ENCODE data around the gene SIDT1. TPM values are rescaled to one million over a fixed set of nuclear protein-coding genes. Genes with fewer than 3 reads are reported as not detected.
"Not testable (repeated sequence)": the region's sequence is repeated elsewhere in the genome, so short reads cannot be mapped to it uniquely, and the experiment has no call there.

SIDT1 gene
- total RNA-seq, 1 donor from 2014 or later = not detected

DNA sequence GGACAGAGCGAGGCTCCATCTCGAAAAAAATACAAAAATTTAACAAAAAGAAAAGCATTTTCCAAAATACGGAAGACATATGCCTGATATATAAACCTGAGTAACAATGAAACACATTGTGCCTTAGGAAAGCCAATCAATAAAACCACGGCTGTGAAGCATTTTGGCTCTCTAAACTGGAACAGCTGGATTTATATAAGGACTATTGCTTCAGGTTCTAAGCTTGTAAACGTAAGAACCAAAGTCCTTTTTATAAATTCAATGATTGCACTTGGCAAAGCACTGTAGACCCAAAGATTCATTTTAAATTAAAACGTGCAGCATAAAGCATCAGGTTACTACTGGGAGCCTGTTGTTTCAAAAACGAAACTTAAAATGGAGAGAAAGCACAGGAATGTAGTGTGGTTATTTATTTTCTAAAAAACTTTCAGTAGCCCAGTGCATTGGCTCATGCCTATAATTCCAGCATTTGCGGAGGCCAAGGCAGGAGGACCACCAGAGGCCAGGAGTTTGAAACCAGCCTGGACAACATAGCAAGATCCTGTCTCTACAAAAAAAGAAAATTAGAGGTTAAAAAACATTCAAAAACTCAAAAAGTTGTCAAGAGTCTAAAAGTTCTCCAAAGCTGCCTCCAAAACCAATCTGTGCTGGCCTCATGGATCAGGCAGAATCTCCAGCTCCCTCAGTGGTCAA is 102.6 kb downstream of the SIDT1 start:
- Histone ChIP-seq H3K4me3 (no peak overlapping the region), H3K27ac (no peak overlapping the region), H3K4me2 (no peak overlapping the region), H3K79me2 (ENCODE audit: low read depth) (no peaks in the 10 kb centered on the region), H3K9me3 (ENCODE audit: low read depth) (no peaks in the 10 kb centered on the region), H3K27me3 (no peaks in the 10 kb centered on the region), H3K9ac (no peak overlapping the region), H2AFZ (replicated peaks) (no peak overlapping the region), H3K4me1 (no peaks in the 10 kb centered on the region), H3K36me3 (no peaks in the 10 kb centered on the region), H3F3A (ENCODE audit: low read depth) (no peaks in the 10 kb centered on the region), H4K20me1 (ENCODE audit: low read depth) (no peaks in the 10 kb centered on the region)
- no peaks in the 10 kb centered on the region for H3K36me3 Mint-ChIP-seq
- DNase-seq (ENCODE audit: low spot score) = no peak
- H3K4me1 Mint-ChIP-seq = peaks cover 5% of the 10 kb centered on the region
- H3K9me3 Mint-ChIP-seq = no peaks in the 10 kb centered on the region
- no peak overlapping the region for H3K4me3 Mint-ChIP-seq
- TF ChIP-seq EZH2 (IDR thresholded peaks at IDR 0.05) (no peak), CTCF (IDR thresholded peaks at IDR 0.05) (no peak), EZH2phosphoT487 (IDR thresholded peaks at IDR 0.05) (no peak)
- no peak overlapping the region for H3K27ac Mint-ChIP-seq
- peaks cover 2% of the 10 kb centered on the region for H3K27me3 Mint-ChIP-seq (ENCODE audit: insufficient read depth, low read depth)

DNA sequence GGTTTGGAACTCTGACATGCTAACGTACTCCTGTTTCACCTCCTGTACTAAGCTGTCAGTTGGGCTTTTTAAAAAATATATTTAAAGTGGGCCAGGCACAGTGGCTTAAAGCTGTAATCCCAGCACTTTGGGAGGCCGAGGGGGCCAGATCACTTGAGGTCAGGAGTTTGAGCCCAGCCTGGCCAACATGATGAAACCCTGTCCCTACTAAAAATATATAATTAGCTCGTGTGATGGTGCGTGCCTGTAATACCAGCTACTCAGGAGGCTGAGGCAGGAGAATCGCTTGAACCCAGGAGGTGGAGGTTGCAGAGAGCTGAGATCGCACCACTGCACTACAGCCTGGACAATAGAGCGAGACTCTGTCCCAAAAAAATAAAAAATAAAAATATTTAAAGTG is 103.7 kb downstream of the SIDT1 start:
- H3K27ac ChIP-seq; H3K4me2 ChIP-seq; H3K27me3 Mint-ChIP-seq (ENCODE audit: insufficient read depth, low read depth); H3K36me3 Mint-ChIP-seq; H4K20me1 ChIP-seq (ENCODE audit: low read depth); DNase-seq (ENCODE audit: low spot score); H3K27ac Mint-ChIP-seq; H3K4me1 ChIP-seq; H3K4me3 Mint-ChIP-seq; H3K9me3 ChIP-seq (ENCODE audit: low read depth); H3K79me2 ChIP-seq (ENCODE audit: low read depth); H3F3A ChIP-seq (ENCODE audit: low read depth); H3K27me3 ChIP-seq; H3K4me1 Mint-ChIP-seq; H3K36me3 ChIP-seq; H3K4me3 ChIP-seq; H3K9me3 Mint-ChIP-seq; H3K9ac ChIP-seq; H2AFZ ChIP-seq (replicated peaks): not testable (repeated sequence)

GRCh38 chr3:113637756-113638155 is 105.4 kb downstream of the SIDT1 start:
- DNase-seq (ENCODE audit: low spot score) = no peak
- Mint-ChIP-seq H3K9me3 (peaks cover 2% of the 10 kb centered on the region), H3K27me3 (ENCODE audit: insufficient read depth, low read depth) (peaks cover 2% of the 10 kb centered on the region), H3K4me1 (no peaks in the 10 kb centered on the region), H3K36me3 (no peaks in the 10 kb centered on the region), H3K27ac (no peak overlapping the region), H3K4me3 (no peak overlapping the region)
- H2AFZ ChIP-seq (replicated peaks) = no peak overlapping the region
- H3F3A ChIP-seq (ENCODE audit: low read depth) = no peaks in the 10 kb centered on the region
- H3K9ac ChIP-seq = no peak overlapping the region
- no peak for TF ChIP-seq EZH2 (IDR thresholded peaks at IDR 0.05)
- TF ChIP-seq CTCF (IDR thresholded peaks at IDR 0.05) = no peak
- no peak for TF ChIP-seq EZH2phosphoT487 (IDR thresholded peaks at IDR 0.05)
- no peaks in the 10 kb centered on the region for H3K79me2 ChIP-seq (ENCODE audit: low read depth)
- no peaks in the 10 kb centered on the region for H3K9me3 ChIP-seq (ENCODE audit: low read depth)
- H3K36me3 ChIP-seq = no peaks in the 10 kb centered on the region
- H4K20me1 ChIP-seq (ENCODE audit: low read depth) = no peaks in the 10 kb centered on the region
- H3K4me2 ChIP-seq = no peak overlapping the region
- H3K4me3 ChIP-seq = no peak overlapping the region
- no peaks in the 10 kb centered on the region for H3K4me1 ChIP-seq
- H3K27ac ChIP-seq = no peak overlapping the region
- no peaks in the 10 kb centered on the region for H3K27me3 ChIP-seq

DNA sequence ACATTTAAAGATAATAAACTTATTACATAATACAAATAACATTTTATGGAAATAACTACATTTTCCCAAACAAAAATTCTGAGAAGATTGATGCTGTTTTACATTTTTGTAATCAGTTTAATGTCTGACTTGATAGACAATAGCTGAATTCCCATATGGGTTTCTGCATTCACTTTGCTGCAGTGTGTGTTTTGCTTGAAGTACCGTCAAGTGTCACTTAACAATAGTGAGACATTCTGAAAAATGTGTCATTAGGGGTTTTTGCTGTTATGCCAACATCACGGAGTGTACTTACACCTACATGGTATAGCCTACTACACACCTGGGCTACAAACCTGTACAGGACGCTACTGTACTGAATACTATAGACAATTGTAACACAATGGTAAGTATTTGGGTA is 106.6 kb downstream of the SIDT1 start:
- Histone ChIP-seq H3K4me3 (no peak overlapping the region), H3K36me3 (no peaks in the 10 kb centered on the region), H4K20me1 (ENCODE audit: low read depth) (no peaks in the 10 kb centered on the region), H3K9ac (no peak overlapping the region), H3K4me1 (no peaks in the 10 kb centered on the region), H3K79me2 (ENCODE audit: low read depth) (no peaks in the 10 kb centered on the region), H3K27me3 (no peaks in the 10 kb centered on the region), H2AFZ (replicated peaks) (no peak overlapping the region), H3K27ac (no peak overlapping the region), H3K4me2 (no peak overlapping the region), H3F3A (ENCODE audit: low read depth) (no peaks in the 10 kb centered on the region), H3K9me3 (ENCODE audit: low read depth) (no peaks in the 10 kb centered on the region)
- peaks cover 2% of the 10 kb centered on the region for H3K27me3 Mint-ChIP-seq (ENCODE audit: insufficient read depth, low read depth)
- TF ChIP-seq EZH2 (IDR thresholded peaks at IDR 0.05) (no peak), EZH2phosphoT487 (IDR thresholded peaks at IDR 0.05) (no peak), CTCF (IDR thresholded peaks at IDR 0.05) (no peak)
- H3K9me3 Mint-ChIP-seq = peaks cover 10% of the 10 kb centered on the region
- no peak for DNase-seq (ENCODE audit: low spot score)
- no peaks in the 10 kb centered on the region for H3K4me1 Mint-ChIP-seq
- no peak overlapping the region for H3K27ac Mint-ChIP-seq
- H3K4me3 Mint-ChIP-seq = no peak overlapping the region
- no peaks in the 10 kb centered on the region for H3K36me3 Mint-ChIP-seq

Data from neural progenitor cell (in vitro differentiated cells).